Breast epithelium (tissue), 3 donors: Measurements from ENCODE around the gene KLHL11.

Source experiments
- CTCF ChIP-seq, 3 donors: fragments of 450-650 bp; IDR thresholded peaks; one replicate each; pipeline ENCODE4 v1.5.1; 2016 to 2017; ENCODE audit warnings: antibody characterized with exemption in 3 of 3, mild to moderate bottlenecking in 3 of 3, moderate library complexity in 3 of 3
- POLR2A ChIP-seq: fragments of 450-650 bp; IDR thresholded peaks from one replicate; pipeline ENCODE4 v1.6.1; 2016; ENCODE audit warnings: antibody characterized with exemption, mild to moderate bottlenecking, moderate library complexity
- POLR2AphosphoS5 ChIP-seq, 3 donors: sonication (generic); formaldehyde crosslinking; IDR thresholded peaks; one replicate each; pipeline ENCODE4 v1.6.1; 2017; ENCODE audit warnings: antibody characterized with exemption in 3 of 3

GRCh38 chr17:41844971-41845370 lies 20.3 kb downstream of the KLHL11 start:
- no peak for TF ChIP-seq CTCF (IDR thresholded peaks at IDR 0.05)
- TF ChIP-seq POLR2AphosphoS5 (IDR thresholded peaks at IDR 0.05) = no peak
- TF ChIP-seq POLR2A = no peak
